MCF 10A (cell line): ENCODE results near the gene CEP295NL. TPM values are rescaled to one million over a fixed set of nuclear protein-coding genes. Genes with fewer than 3 reads are reported as not detected.

ENCODE experiments used
- BruUV-seq: library from RNA; stranded (reverse); fragments of 400-500 nt; replicated peaks from 2 replicates; lab custom pipeline; 2021; lab: Mats Ljungman, UMichigan
- CTCF ChIA-PET: fragments of 300-600 bp; sonication (Branson Sonifier 250); formaldehyde crosslinking; extraction: SDS; loops from one replicate; lab custom pipeline; 2021; ENCODE audit warnings: antibody characterized with exemption, inconsistent platforms; lab: Yijun Ruan, JAX
- POLR2A ChIA-PET: fragments of 300-600, 350-650 bp; sonication (Branson Sonifier 250); formaldehyde crosslinking; extraction: SDS; loops from one replicate; lab custom pipeline; 2020; ENCODE audit warnings: antibody characterized with exemption, inconsistent platforms; lab: Yijun Ruan, JAX
- DNase-seq: peaks from one replicate; pipeline ENCODE4 v3.0.0-alpha.2; 2018; ENCODE audit not compliant: unreplicated experiment
- H3K27ac Mint-ChIP-seq: one replicate; pipeline ENCODE4 v1.8.0; 2022; ENCODE audit warnings: mild to moderate bottlenecking, low read depth, mixed read lengths; ENCODE audit not compliant: unreplicated experiment
- H3K27me3 Mint-ChIP-seq: one replicate; pipeline ENCODE4 v1.8.0; 2022; ENCODE audit warnings: mixed read lengths; ENCODE audit not compliant: insufficient read depth, unreplicated experiment
- H3K36me3 Mint-ChIP-seq: one replicate; pipeline ENCODE4 v1.8.0; 2022; ENCODE audit warnings: mild to moderate bottlenecking, moderate library complexity, mixed read lengths; ENCODE audit not compliant: insufficient read depth, unreplicated experiment
- H3K4me1 Mint-ChIP-seq: one replicate; pipeline ENCODE4 v1.8.0; 2022; ENCODE audit warnings: mixed read lengths; ENCODE audit not compliant: insufficient read depth, unreplicated experiment
- H3K4me3 Mint-ChIP-seq: one replicate; pipeline ENCODE4 v1.8.0; 2022; ENCODE audit warnings: mild to moderate bottlenecking, moderate library complexity, mixed read lengths; ENCODE audit not compliant: unreplicated experiment
- H3K9me3 Mint-ChIP-seq: one replicate; pipeline ENCODE4 v1.8.0; 2022; ENCODE audit warnings: mixed read lengths; ENCODE audit not compliant: unreplicated experiment
- CTCF ChIP-seq: fragments of 200-600 bp; IDR thresholded peaks from one replicate; pipeline ENCODE4 v1.8.0; 2022; ENCODE audit warnings: antibody characterized with exemption, mild to moderate bottlenecking; ENCODE audit not compliant: unreplicated experiment
- intact Hi-C: fragments of 100-400 bp; cut with micrococcal nuclease; formaldehyde crosslinking; loops from 2 replicates; pipeline ENCODE4 v1.14.1; 2022
- total RNA-seq: library from RNA; stranded (reverse); gene quantifications from 2 replicates; pipeline ENCODE4 v1.2.3, GENCODE V29; 2022

The CEP295NL gene
- total RNA-seq, 1 experiment from 2014 or later, result 0.68 TPM

GRCh38 chr17:78884876-78885667 lies 17.9 kb downstream of the CEP295NL start:
- Mint-ChIP-seq H3K27ac (peak overlapping the region; percentile 91), H3K4me3 (peak overlapping the region; percentile 58), H3K27me3 (no peaks in the 10 kb centered on the region), H3K4me1 (peaks cover 21% of the 10 kb centered on the region), H3K36me3 (no peaks in the 10 kb centered on the region), H3K9me3 (no peaks in the 10 kb centered on the region)
- TF ChIP-seq CTCF, result no peak
- BruUV-seq, result no TSS peak
- ChIA-PET POLR2A (interaction anchor here (2.3 kb wide), 1 partner anchor 19 kb away, joined by 11 read pairs; no protein-coding TSS in a partner anchor), CTCF (interaction anchor here (0.7 to 2.0 kb wide), 3 partner anchors 9 to 105 kb away, joined by 3 to 4 read pairs (median 4); no protein-coding TSS in a partner anchor)
- no peak for DNase-seq
- intact Hi-C loops, result loop anchor here (5.0 kb wide), 1 partner anchor 37 kb away; no protein-coding TSS in a partner anchor

GRCh38 chr17:78884148-78884825 lies 18.7 kb downstream of the CEP295NL start:
- intact Hi-C loops, result loop anchor here (5.0 kb wide), 1 partner anchor 38 kb away; no protein-coding TSS in a partner anchor
- no TSS peak for BruUV-seq
- Mint-ChIP-seq H3K4me1 (peaks cover 21% of the 10 kb centered on the region), H3K36me3 (no peaks in the 10 kb centered on the region), H3K9me3 (no peaks in the 10 kb centered on the region), H3K27me3 (no peaks in the 10 kb centered on the region), H3K4me3 (peak overlapping the region; percentile 58), H3K27ac (peak overlapping the region; percentile 91)
- ChIA-PET POLR2A (interaction anchor here (0.6 to 2.3 kb wide), 8 partner anchors 10 to 109 kb away, joined by 3 to 11 read pairs (median 4); partner anchors contain the start of gene LGALS3BP), CTCF (interaction anchor here (0.7 to 2.0 kb wide), 5 partner anchors 10 to 106 kb away, joined by 3 to 8 read pairs (median 4); no protein-coding TSS in a partner anchor)
- DNase-seq, result no peak
- TF ChIP-seq CTCF, result no peak

- peaks cover 21% of the 10 kb centered on the region for H3K4me1 Mint-ChIP-seq
- intact Hi-C loops, result loop anchor here (1.0 to 5.0 kb wide), 2 partner anchors 39 to 88 kb away; no protein-coding TSS in a partner anchor
- BruUV-seq, result no TSS peak
- no peaks in the 10 kb centered on the region for H3K9me3 Mint-ChIP-seq
- H3K4me3 Mint-ChIP-seq, result peak overlapping the region; percentile 58
- no peaks in the 10 kb centered on the region for H3K27me3 Mint-ChIP-seq
- ChIA-PET POLR2A (interaction anchor here (0.6 to 2.3 kb wide), 9 partner anchors 11 to 108 kb away, joined by 3 to 11 read pairs (median 4); partner anchors contain the start of genes LGALS3BP and USP36), CTCF (interaction anchor here (1.0 to 1.3 kb wide), 2 partner anchors 15 to 88 kb away, joined by 4 to 8 read pairs; no protein-coding TSS in a partner anchor)
- no peak for TF ChIP-seq CTCF
- H3K27ac Mint-ChIP-seq, result peak overlapping the region; percentile 91
- H3K36me3 Mint-ChIP-seq, result no peaks in the 10 kb centered on the region
- peak; percentile 78 for DNase-seq
These were observed 19.4 kb downstream of the CEP295NL start for GRCh38 chr17:78883533-78884131.
